OCI-LY7 (cell line): Measurements from ENCODE around the gene CXCR6.

Experiments
- EZH2phosphoT487 ChIP-seq: fragments of 200-600 bp; sonication (generic); IDR thresholded peaks from 2 replicates; pipeline ENCODE4 v1.6.1; 2018; ENCODE audit warnings: low read depth, borderline replicate concordance, mild to moderate bottlenecking, mixed run types, antibody characterized with exemption, low read length, moderate library complexity, mixed read lengths
- TF ChIP-seq, protein P1 (sequence below): fragments of 200-600 bp; sonication (generic); conservative IDR thresholded peaks from 2 replicates; pipeline ENCODE4 v1.5.1; 2014; ENCODE audit warnings: mild to moderate bottlenecking, antibody characterized with exemption, low read length, moderate library complexity, mixed read lengths

DNA sequence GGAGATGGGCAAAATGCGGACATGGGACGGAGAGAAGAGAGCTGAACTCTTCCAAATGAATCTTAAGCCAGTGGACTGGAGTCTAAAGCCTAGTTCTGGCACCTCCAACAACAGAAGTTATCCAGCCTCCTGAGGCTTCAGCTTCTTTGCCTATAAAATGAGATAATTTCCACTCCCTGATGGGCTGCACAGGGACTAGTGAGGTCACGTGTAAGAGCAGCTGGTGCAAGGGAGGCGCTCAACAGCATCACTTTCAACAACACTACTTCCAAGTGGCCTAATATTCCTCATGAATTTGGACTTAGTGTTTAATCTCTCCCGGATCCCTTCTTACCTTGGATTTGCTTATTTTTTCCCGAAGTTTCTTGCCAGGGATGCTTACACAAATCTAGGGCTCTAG is 8.7 kb downstream of the CXCR6 start:
- TF ChIP-seq, protein P1, sequence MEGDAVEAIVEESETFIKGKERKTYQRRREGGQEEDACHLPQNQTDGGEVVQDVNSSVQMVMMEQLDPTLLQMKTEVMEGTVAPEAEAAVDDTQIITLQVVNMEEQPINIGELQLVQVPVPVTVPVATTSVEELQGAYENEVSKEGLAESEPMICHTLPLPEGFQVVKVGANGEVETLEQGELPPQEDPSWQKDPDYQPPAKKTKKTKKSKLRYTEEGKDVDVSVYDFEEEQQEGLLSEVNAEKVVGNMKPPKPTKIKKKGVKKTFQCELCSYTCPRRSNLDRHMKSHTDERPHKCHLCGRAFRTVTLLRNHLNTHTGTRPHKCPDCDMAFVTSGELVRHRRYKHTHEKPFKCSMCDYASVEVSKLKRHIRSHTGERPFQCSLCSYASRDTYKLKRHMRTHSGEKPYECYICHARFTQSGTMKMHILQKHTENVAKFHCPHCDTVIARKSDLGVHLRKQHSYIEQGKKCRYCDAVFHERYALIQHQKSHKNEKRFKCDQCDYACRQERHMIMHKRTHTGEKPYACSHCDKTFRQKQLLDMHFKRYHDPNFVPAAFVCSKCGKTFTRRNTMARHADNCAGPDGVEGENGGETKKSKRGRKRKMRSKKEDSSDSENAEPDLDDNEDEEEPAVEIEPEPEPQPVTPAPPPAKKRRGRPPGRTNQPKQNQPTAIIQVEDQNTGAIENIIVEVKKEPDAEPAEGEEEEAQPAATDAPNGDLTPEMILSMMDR = no peak
- no peak for TF ChIP-seq EZH2phosphoT487
